Stimulated activated CD4-positive, alpha-beta T cell treated with anti-CD3 and anti-CD28 coated beads, TNF-alpha, amount 100 ng/mL, for 4 hours (primary cell): Measurements from ENCODE around the gene SDSL.
A peak's percentile ranks its signal among the peaks of the same experiment; 100 is the strongest.

Experiments
- DNase-seq, 3 experiments: peaks; one replicate each; pipeline ENCODE4 v3.0.0-alpha.2; 2020; ENCODE audit warnings: low read depth in 3 of 3

The SDSL gene

DNA sequence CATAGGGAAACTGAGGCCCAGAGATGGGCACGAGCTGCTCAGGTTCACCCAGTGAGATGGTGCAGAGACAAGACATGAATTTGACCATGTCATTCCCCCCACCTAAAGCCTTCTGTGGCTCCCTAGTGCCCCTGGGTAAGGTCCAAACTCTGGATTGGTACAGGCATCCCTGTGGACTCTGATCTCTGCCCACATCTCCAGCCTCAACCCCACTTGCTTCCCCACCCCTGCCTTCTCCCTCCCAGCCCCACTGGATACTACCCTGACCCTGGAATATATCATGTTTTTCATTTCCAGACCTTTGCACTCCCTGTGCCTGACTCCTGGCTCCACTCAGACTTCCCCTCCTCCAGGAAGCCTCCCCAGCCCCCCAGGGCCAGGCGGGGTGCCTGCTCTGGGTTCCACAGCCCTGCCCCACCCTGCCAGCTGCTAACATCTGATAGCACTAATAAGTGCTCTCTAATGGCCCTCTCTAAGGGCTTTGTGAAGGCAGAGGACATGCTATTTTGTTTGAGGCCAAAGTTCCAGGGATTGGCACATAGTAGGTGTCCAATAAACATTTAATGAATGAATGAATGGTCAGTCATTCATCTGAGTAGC lies 1.1 kb upstream of the SDSL start:
- DNase-seq, result no peak

DNA sequence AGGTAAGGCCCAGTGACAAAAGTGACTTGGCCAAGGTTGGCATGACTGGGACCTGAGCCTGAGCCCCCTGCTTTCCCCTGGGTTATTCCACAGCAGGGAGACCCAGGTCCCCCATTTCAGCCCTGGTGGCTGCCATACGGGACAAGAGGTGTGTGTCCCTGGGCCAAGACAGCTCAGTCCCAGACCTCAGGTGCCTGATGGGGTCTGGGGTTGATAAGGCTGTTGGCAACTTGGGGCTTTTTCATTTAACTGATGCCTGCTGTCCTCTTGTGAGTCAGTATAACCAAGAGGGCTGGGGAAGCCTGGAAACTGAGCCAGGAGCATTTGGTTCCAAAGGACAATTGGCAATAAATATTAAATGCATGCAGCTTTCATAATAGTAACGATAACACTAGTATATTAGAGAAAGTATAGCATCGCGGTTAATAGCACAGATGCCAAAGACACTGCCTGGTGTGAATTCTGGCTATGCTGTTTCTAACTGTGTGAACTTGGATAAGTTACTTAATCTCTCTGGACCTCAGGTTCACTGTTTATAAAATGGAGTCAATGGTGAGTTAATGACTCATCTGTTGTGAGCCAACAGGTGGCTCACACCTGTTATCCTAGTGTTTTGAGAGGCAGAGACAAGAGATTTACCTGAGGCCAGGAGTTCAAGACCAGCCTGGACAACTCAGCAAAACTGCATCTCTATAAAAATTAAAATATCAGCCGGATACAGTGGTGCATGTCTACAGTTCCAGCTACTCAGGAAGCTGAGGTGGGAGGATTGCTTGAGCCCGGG lies 898 bp downstream of the SDSL start:
- no peak for DNase-seq

DNA sequence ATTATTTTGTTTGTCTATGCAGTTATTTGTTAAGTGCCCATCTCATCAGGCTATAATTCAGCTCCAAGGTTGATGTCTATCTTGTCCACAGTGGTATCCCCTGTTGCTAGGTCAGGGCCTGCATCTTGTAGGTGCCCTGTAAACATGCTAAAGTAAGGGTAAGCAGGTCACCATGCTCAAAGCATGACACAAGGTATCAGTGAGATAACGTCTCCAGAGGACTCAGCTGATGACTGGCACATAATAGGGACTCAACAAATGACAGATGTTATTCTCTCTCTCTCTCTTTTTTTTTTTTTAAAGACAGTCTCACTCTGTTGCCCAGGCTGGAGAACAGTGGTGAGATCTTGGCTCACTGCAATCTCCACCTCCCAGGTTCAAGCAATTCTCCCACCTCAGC lies 2.3 kb downstream of the SDSL start:
- DNase-seq, result no peak

DNA sequence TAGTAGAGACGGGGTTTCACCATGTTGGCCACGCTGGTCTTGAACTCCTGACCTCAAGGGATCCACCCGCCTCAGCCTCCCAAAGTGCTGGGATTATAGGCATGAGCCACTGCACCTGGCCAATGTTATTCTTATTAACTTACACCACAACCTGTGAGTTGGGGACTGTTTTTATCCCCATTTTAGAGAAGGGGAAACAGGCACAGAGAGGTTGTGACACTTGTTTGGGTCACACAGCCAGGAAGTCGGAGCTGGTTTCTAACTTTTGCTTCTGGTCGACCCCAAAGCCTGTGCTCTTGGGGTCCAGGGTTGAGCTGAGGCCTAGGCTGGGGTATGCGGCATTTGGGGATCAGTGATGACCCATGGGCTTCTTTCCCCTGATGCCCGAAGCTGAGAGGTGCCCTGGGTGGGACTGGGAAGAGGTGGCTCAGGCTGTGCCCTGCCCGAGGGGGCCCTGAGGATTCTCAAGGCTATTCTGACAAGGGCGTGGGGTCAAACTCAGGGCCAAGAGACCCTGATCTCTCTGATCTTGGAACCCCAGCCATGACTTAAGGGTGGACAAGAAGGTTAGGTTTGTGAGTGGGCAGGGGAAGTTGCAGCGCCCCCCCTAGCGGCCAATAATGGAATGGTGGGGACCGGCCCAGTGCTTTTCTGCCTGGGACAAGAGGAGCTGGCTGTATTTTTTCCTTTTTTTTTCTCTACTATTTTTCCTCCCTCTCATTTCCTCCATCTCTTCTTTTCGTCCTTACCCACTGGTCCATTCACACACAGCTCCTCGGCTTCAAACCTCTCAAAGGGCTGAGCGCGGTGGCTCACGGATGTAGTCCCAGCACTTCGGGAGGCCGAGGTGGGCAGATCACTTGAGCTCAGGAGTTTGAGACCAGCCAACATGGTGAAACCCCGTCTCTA lies 3.0 kb downstream of the SDSL start:
- DNase-seq, result peak in 2 of 3 experiments; percentile 10 to 23

DNA sequence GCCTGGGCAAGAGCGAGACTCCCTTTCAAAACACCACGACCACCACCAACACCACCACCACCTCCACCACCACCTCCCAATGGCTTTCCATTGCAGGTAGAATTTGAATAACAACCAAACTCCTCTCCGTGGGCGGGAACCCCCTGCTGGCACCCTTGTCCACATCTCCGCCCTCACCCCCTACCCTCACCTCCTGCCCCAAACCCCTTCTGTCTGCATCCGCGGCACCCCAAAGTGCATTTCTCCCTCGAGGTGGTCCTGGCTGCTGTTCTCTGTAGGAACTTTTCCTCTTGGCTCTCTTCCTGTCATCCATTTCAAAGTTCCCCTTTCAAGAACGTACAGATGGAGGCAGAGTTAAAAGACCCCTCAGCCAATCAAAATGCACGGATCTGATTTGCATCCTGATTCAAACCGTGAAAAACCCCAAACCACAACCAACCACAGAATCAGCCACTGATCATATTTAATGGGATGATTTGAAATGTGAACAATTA lies 3.8 kb downstream of the SDSL start:
- no peak for DNase-seq

DNA sequence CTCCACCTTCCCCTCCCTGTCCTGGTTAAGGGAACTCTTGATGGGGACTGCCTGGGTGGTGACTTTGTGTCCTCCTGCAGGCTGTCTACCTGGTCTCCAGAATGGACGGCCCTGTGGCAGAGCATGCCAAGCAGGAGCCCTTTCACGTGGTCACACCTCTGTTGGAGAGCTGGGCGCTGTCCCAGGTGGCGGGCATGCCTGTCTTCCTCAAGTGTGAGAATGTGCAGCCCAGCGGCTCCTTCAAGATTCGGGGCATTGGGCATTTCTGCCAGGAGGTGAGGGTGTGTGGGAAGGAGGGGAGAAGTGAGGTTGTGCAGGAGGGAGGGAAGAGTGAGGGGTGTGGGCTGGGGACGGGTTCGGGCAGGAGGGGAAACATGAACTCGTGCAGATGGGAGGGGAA lies 5.7 kb downstream of the SDSL start:
- no peak for DNase-seq

DNA sequence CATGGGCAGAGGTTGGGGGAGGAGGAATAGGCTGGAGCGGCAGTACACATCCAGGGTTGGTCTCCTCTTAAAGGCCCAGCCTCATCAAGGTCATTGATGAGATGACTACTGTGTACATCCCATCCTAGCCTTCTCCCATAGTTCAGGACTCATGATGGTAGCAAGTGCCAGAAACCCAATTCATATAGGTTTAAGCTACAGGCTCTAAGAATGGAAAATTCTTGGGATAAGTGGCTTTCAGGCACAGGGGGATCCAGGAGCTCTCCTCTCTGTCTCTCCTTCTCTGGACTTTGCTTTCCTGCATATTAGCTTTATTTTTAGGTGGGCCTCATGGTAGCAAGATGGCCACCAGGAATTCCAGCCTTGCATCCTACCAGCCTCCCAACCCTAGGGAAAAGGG lies 6.3 kb downstream of the SDSL start:
- DNase-seq, result no peak

DNA sequence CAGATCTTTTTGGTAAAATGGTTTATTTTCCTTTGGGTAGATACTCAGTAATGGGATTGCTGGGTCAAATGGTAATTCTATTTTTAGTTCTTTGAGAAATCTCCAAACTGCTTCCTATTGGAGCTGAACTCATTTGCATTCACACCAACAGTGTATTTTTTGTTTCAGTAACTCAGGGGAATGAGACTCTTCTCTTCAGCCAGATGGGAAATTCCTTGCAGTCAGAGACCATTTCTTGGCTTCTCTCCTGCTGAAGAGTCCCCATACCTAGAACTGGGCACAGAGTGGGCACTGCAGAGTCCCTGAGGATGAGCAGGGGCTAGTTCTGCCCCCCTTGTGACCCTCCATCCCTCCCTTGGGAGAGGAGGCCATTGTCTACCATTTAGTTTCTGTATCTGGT lies 10.8 kb downstream of the SDSL start:
- DNase-seq, result no peak

DNA sequence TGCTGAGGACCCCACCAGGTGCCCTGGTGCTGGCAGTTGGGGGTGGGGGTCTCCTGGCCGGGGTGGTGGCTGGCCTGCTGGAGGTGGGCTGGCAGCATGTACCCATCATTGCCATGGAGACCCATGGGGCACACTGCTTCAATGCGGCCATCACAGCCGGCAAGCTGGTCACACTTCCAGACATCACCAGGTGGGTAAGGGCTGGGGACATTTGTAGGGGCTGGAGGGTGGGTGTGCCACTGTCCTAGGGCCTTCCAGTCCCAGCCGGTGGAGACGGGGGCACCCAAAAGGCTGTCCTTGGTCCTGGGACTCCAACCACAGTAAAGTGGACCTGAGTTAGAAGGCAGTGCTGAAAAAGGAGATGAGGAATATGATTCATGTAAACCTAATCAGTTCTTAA lies 13.2 kb downstream of the SDSL start:
- no peak for DNase-seq

DNA sequence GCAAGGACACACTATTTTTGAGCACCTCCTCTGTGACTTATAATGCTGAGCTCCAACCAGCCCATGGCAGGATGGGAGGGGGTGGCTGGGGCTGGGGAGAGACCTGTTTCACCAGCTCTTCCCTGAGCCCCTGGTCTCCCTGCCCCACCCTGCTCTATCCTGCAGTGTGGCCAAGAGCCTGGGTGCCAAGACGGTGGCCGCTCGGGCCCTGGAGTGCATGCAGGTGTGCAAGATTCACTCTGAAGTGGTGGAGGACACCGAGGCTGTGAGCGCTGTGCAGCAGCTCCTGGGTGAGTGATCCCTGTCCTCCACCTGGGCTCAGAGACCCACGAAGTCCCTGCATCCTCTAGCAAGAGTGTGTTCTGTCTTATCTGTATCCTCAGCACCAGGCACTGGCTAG lies 14.4 kb downstream of the SDSL start:
- no peak for DNase-seq

DNA sequence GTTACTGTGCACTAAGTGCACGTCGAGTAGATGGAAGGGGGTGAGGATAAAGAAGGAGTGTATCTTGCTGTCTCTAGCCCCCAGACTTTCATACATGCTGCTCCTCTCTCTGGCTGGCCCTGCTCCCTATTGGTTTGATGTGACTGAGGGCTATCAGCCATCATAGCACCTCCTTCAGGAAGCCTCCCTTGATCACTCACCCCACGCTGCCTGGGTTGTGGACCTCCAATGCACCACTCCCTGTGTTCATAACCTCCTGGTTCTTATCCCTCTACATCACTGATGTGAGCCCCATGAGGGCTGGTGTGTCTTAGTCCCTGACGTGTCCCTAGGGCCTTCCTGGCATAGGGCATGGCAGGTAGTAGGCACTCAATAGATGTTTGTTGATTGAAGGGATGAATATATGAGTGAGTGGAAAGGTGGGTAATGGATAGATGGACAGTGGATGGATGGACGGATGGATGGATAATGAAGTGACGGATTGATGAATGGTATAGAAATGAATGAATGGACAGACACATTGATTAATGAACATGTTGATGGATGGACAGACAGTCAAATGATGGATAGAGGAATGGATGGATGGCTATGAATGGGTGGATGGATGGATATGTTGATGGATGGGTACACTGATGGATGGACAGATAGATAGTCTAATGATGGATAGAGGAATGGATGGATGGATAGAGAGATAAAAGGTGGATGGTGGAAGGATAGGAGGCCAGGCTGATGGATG lies 15.0 kb downstream of the SDSL start:
- no peak for DNase-seq

DNA sequence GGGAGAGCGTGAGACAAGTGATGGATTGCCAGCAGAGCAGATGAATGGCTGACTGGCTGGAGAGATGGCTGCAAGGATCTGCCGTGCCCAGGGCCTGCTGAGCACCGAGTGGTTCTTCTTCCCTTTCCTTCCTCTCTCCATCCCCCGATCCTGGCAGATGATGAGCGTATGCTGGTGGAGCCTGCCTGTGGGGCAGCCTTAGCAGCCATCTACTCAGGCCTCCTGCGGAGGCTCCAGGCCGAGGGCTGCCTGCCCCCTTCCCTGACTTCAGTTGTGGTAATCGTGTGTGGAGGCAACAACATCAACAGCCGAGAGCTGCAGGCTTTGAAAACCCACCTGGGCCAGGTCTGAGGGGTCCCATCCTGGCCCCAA lies 15.5 kb downstream of the SDSL start:
- DNase-seq, result no peak

DNA sequence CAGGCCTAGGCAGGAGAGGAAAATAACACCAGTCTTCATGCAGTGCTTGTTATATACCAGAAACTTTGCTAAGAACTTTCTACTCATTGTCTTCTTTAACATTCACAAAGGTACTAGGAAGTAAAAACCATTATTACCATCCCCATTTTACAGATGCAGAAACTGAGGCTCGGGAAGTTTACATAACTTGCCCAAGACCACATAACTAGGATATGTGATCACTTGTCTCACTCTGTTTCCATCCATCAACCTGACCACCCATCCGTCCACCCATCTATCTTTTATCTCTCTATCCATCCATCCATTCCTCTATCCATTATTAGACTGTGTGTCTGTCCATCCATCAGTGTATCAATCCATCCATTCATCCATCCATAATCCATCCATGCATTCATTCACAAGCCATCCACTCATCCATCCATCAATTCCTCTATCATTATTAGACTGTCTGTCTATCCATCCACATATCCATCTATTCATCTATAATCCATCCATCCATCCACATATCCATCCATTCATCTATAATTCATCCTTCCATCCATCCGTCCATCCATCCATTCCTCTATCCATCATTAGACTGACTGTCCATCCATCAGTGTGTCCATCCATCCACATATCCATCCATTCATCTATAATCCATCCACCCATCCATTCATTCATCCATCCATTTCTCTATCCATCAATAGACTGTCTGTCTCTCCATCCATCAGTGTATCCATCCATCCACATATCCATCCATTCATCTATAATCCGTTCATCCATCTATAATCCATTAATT lies 16.5 kb downstream of the SDSL start:
- no peak for DNase-seq

DNA sequence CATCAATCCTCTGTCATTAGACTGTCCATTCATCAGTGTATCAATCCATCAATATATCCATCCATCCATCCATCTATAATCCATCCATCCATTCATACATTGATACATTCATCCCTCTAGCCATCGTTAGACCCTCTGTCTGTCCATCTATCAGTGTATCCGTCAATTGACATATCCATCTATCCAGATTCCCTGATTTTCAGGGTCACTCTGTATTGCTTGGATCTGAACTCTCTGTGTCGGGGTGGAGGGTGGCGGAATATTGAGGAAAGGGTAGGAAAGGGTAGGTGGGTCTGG lies 17.1 kb downstream of the SDSL start:
- DNase-seq, result no peak

DNA sequence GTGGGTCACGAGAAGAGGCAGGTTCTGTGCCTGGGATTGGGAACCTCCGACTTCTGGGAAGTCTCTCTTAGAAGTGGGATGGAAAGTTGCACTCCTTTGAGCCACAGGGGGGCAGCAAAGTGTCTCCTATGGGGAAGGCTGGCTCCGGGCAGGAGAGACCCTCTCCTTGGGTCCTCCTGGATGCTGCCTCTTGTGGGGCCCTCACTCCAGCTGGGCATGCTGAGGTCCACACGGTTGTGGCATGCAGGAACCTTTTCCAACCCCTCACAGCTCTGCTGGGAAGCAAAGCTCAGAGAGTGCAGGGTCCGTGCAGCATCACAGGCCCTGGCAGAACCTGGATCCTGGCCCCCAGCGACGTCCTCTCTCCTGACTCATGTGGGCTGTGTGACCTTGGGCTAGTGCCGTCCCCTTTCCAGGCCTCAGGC lies 17.4 kb downstream of the SDSL start:
- no peak for DNase-seq

DNA sequence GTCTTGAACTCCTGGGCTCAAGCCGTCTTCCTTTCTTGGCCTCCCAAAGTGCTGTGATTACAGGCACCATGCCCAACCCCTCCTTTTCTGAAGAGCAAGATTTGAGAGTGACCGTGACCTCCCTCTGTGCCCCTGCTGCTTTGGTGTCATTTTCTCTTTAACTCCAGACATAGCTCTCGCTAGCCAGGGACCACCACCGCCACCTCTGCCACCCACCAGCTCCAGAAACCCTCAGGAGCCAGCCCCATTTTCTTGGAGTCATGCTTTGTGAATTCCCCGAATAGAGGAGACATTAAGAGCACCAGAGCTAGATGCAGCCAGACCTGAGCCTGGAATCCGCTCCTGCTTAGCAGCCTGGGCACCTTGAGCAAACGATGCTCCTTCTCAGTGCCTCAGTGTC lies 18.2 kb downstream of the SDSL start:
- no peak for DNase-seq

DNA sequence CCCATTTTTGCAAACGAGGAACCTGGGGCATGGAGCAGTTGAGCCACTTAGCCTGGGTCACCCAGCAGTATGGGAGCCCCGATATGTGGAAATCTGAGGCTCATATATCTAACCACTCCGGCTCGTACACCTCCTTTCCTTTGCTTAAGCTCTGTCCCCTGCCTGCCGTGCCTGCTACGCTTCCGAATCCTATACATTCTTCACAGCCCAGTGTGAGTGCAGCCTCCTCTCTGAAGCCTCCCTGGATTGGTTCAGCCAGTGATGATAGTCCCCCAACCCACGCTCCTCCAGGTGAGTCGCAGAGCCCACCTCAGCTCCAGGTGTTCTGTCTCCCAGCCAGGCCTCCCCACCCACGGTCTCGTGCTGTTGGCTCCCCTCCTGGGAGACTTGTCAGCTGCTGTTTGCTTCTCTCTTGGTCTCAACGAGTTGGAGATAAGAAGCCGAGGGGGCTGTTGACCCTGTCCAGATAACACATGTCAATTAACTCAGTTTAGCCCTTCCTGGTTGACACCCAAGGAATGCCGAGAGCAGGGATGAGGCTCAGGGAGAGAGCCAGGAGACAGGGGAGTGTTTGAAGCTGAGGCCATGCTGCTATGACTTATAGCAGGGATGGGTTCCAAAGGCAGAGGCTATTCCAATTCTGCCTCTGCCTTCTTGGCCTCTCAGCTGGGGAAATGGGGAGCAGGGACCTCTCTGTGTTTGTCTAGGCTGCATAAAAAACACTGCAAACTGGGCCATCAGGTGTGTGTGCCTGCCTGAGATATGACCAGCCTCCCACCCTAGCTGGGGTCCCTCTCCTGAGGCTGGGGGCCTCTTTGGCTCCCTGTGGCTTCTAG lies 19.0 kb downstream of the SDSL start:
- DNase-seq, result no peak

DNA sequence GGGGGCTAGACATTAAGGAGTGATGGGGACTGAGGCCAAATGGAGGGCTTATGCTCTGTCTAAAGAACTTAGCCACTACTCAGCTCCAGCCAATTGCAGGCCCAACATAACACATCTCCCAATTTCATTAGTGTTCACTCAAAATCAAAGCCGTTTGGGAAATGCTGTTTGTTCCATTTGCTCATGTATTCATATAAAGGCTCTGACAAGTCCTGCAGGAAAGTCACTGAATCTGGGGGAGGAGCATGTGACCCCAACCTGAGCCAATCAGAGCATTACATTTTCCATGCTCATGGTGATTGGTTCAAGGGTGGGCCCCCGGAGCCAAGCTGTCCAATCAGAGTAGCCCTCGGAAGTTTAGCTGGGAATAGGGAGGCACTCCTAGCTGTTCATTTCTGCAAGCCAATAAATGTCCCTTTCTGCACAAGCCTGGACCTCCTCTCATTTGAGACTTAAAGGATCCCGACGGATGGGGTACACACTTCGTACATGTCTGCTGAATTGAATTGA lies 20.9 kb downstream of the SDSL start:
- DNase-seq, result no peak

DNA sequence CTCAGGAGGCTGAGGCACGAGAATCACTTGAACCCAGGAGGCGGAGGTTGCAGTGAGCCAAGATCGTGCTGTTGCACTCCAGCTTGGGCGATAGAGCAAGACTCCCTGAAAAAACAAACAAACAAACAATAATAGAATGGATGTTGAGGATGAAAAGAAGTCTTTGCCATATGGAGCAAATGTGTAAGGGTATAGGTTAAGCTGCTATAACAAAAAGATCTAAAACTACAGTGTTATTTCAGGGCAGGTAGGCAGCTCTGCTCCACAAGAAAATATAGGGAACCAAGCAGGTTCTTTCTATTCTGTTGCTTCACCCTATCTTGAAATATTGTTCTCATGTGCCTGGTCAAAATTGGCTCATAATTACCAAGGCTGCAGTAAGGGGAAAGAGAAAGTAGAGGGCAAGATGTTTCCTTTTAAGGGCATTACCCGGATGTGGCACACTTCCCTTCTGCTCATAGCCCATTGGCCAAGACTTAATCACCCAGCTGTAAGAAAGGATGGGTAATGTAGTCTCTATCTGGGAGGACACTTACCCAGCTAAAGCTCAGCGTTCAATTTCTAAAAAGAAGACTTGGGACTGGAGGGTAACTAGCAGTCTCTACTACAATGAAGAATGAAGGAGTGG lies 23.5 kb downstream of the SDSL start:
- DNase-seq, result no peak

DNA sequence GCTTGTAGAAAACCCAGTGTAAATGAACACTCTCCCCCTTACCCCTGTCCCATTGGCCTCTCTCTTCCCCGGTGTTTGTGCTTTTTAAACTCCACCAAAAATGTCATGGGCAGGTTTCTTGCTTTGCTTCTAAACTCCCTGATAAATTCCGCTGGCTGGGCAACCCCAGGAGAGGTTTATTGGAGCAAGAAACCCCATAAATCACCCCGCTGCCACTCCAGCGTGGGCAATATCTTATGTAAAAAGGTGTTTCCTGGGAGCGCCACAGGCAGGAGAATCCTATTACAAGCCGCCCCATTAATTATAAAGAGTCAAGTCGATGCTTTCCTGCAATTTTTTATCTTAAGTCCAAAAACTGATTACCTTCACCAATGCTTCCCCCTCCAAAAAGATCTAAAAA lies 26.7 kb downstream of the SDSL start:
- no peak for DNase-seq
